Esophagus mucosa (tissue), 1 donor: ENCODE data around the gene PRDM2. TPM values are rescaled to one million over a fixed set of nuclear protein-coding genes. Genes with fewer than 3 reads are reported as not detected.

Experiments used
- ATAC-seq: fragments of 200-7000 bp; cut with Tn5 transposase; one replicate; pipeline ENCODE4 v1.9.1; 2020
- total RNA-seq: library from RNA; stranded (reverse); gene quantifications from one replicate; pipeline ENCODE4 v1.2.4, GENCODE V29; 2023
- donor health status: DM: yes; HTN: yes; CAD: no.

Gene PRDM2
- total RNA-seq, 1 donor from 2014 or later: 24.7 TPM

DNA sequence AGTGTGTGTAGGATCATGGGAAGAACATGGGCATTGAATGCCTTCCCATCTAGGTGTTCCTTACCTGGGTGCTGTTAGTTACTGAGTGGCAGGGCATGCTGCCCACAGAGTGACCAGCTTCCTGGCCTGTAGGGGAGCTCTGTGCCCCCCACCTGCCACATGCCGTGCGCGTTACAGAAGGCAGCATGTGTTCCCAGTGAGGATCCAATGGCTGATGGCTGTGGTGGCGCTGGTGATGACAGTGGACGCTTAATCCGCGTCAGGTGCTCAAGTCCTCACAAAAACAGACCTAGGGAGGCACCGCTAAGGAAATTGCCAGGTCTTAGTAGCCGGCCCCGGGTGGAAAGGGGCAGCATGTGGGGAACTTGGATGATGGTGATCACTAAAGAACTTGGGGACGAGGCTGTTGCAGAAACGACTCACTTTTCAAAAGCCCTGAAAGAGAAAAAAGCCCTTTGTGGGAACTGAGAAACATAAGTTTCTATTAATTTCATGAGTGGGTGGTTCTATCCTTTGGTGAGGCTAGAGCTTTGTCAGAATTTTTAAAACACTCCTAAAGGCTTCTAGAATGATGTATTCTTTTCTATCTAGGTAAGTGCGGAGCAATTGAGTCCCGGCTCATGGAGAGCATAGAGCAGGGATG is 93.2 kb downstream of the PRDM2 start:
- no peak for ATAC-seq

DNA sequence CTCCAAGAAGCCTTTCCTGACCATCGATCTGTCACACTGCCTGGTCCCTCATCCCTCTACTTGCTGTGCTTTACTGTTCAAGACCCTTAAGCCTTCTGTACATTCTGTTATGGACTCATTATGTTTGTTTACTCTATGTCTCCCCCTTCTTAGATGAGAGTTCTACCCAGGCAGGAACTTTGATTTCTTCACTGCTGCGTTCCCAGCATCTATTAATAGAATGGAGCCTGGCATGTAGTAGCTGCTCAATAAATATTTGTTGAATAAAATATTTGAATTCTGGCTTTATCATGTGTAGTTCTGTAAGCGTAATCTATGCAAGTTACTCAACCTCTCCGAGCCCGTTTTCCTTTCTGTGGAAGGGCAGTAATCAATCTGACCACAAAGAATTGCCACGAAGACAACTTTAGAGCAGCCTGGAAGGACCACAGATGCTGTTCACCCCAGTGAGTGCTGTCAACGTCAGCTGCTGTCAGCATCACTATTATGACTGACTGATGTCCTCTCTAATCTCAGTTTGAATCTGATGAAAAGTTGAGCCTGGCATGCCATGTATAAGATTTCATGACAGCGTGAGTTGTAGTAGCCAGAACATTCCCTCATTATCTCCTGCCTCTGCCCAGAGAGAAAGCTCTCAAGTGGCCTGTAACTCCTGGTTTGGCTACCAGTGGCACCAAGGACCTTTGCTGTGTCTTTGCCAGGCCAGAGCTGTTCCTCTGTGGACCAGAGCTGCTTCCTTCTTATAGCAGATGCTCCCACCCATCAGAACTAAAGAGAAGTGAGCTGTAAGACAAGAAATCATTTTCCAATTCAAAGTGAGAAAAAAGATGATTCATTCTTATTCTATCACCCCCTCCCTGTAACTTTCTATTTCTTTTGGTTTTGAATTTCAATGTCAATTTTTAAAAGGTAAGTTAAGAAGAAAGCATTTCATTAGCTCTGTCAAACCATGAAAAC is 94.5 kb downstream of the PRDM2 start:
- ATAC-seq: no peak

DNA sequence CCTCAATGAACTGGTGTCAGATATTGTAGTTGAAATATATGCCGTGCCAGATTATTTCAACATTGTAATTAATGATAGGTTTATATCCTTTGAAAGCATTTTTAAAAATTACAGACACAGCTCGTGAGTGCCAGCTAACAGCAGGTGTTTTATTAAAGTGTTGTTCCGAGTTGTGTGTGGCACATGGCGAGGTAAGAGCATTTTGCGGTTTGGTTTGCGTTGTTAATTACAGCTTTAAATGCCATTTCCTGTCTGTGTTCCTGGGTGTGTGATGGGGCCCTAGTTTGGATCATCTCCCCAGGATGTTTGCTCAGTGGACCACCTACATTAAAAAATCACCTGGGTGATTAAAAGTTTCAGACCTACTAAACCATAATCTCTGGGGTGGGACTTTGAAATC is 97.4 kb downstream of the PRDM2 start:
- ATAC-seq: no peak

DNA sequence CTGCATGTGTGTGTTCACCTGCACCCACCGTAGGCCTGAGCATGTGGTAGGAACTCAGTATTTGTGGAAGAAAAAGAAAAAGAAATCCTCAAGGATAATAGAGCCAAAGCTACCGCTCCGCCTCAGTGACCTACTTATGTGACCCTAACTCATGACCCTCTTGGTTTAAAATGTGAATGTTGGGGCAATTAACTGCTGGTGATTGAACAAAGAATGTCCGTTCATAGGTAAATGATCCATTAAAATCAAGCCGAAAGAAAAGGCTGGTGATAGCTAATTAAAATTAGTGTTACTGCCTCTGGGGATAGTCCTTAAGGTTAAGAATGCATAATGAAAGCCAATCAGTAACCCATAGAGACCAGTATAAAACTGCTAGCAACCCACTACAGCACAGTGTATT is 98.1 kb downstream of the PRDM2 start:
- ATAC-seq: no peak

DNA sequence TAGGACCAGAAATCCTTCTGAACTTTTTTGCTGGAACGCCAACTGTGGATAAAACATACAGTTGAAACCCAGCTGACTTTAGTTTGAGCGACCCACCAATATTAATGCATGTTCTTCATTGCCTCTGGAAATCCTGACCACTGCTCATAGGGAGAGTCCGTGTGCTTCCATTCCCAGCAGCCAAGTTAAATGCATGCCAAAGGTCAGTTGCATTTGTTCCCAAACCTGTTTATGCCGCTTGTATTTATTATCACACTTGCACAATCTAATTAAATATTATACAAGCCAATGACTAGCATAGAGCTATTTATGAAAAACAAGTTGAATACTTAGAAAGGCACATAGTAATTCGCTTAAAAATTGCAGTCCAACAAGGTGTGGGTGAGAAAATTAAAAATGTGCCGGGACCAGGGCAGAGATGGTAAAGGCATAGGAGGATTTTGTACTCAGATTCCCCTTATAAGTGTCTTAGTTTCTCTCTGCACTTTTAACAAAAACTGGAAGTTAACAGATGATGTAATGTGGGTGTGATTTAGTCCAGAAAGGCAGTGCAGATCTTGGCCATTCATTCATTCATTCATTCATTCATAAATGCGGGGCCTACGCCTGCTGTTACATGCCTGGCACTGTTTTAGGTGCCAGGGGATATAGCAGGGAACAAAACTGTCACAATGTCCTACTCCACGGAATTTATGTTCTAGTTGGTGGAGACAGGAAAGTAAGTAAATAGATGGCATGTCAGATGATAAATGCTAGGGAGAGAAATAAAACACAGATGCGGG is 99.7 kb downstream of the PRDM2 start:
- no peak for ATAC-seq

DNA sequence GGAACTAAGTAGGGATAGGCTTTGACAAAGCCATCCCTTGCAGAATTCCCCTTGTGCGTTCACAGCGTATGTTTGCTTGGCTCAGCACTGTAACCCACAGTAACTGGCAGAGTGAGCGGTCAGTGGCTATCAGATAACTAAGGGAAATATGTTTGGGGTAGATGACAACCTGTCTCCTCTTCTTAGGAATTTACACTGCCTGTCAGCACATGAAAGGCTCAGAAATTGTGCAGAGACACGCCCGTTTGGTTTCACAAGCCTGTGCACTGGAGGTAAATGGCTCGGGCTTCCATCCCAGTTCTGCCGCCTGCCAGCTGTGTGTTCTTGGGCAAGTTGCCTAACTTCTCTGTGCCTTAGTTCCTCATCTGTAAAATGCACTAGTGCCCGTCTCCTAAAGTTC is 101.2 kb downstream of the PRDM2 start:
- peak; percentile 70 for ATAC-seq

DNA sequence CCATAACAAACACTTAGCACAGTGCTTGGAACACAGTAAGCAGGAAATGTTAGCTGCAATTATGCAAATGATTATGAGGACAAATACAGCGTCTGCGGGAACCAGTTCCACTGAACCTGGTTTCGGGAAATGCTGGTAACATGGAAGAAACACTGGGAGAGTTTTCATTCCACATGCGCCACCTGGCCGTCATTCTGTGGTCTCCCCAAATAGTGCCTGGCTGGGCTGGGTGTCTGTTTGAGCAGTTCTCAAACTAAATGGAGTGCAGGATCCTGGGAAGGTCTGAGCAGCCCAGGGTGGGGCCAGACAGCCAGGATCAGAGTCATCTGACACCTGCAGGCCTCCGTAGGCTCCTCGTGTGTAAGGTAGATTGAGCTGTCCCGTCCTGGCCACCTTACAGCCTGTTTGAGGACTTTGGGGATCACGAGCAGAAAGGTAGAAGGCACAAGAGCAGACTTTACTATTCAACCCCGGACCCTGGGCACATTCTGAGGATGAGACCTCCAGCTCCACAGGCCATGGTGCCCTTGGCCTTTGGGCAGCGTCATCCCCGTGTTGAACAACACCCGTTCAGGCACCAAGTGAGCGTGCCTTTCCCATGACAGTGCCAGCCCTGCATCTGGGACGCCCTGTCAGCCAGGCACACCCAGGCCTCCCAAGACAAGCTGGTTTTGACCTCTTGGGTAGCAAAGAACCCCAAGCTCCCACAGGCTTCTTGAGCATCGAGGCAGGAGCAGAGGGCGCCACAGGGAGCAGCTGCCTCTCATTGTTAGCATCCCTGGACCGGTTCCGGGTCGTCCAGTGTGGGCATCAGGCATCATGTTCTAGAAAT is 101.9 kb downstream of the PRDM2 start:
- peak; percentile 53 for ATAC-seq

DNA sequence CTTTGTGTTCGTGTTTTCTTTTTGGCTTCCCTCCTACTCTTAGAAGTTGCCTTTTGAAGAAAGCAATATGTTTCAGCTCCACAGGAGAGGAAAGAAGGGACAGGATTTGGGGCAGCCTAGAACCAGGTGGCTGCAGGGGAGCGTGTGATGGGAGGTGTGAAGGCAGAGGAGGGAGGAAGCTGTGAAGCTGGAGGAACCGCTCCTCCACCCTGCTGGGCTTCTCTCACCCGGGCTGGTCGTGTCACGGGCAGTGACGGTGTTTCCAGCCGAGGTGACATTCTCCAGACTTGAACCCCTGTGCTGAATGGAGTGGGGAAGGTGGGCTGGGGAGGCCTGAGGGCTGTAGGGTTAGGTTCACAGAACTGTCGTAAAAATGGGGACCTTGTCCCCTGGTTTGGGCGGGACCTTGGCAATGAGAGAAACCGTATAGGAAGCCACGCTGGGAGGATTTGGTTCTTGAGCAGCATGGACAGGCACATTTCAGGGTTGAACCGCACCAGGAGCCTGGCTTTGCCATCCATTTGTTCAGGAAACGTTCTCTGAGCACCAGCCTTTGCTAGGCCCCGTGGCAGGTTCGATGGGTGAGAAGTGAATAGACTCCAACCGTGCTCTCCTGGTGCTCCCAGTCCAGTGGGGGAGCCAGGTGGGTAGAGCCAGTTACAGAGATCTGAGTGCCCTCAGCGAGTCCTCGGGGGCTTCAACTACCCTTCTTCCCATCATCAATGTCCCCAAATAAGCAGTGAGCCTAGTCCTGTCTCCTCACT is 103.0 kb downstream of the PRDM2 start:
- no peak for ATAC-seq

DNA sequence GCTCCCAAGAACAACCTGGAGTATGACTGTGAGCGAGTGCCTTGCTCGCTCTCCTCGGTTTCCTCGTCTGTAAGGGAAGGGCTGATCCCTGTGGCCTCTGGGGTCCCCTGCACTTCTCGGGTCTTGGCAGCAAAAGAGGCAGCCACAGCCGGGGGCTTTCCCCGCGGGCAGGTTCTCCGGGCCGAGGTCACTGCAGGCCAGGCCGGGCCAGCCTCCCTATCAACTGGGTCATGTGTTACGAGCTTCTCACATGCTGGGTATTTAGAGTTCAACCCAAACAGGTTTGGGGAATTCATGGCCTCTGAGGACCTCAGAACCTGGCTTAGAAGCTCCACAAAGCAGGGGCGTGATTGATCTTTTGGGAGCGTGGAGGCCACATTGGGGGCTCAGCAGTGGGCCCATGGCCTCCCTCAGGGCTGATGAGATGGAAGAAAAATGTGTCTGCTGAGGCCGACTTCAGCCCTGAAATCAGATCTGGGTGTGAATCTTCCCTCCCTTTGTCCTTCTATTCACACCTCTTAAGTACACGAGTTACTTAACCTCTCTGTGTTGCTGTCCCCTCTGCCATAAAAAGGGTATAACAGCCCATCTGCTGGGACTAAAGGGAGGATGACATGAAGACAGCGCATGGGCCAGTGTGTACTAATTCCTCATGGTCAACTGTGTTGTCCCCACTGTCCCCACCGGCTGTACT is 103.7 kb downstream of the PRDM2 start:
- no peak for ATAC-seq

DNA sequence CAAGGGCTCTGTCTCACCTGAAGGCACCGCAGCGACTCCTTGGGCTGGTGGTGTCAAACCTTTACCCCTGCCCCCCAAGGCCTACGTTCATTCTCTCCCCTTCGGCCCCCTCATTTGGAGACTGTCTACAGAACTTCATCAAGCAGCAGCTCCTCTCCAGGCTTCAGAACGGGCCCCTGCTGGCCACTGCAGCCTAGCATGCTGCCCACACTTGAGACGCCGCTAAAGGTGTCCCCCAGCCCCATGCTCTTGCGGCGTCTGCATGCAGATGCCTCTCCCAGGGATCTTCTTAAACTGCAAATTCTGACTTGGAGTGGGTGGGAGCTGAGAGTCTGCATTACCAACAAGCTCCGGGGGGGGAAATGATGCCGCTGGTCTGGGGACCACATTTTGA is 104.2 kb downstream of the PRDM2 start:
- ATAC-seq: no peak

DNA sequence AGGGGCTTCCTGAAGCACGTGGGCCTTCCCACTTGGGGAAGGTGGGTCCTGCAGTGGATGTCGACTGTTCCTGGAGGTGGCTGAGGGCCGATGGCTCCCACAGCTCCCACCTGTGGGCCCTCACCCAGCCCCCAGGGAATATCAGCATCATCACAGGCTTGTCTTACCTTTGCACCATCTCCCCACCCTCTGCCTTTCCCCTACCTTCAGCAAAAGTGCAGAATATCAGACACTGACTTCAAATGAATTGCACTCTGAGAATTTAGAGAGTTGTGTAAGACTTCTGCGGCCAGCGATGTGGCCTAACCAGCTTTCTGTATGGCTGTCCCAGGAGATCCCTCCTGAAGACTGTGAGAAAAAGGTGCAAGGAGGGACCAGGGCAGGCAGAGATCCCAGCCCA is 105.4 kb downstream of the PRDM2 start:
- no peak for ATAC-seq

DNA sequence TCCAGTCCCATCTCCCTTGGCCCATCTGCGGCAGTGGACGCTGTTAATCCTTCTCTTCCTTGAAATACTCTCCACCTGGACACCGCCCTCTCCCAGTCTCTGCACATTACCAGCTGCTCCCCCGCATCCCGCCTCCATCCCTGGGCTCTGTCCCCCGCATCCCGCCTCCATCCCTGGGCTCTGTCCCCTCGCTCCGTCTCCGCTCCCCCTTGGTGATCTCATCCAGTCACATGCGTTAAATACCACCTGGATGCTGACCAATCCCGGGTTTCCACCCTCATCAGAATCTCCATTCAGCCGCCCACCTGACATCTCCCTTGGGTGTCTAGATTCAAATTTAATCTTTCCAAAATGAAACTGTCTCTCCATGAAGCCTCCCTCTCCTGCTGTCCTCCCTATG is 106.1 kb downstream of the PRDM2 start:
- no peak for ATAC-seq

DNA sequence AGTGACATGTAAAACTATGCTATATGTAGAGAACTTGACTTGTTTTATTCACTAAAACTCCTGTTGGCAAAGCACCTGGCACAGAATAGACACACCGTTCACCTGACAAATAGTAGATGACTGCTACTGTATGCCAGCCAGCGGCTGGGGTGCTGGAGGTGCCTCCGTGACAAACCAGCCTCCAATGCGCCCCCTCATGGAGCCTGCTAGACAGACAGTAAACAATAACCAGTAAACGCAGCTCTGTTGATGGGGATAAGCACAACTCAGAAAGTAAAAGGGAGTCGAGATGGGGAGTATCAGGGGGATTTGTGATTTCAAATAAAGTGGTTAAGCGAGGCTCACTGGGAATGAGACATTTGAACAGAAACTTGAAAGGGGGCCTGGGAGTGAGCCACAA is 107.2 kb downstream of the PRDM2 start:
- ATAC-seq: peak; percentile 50

DNA sequence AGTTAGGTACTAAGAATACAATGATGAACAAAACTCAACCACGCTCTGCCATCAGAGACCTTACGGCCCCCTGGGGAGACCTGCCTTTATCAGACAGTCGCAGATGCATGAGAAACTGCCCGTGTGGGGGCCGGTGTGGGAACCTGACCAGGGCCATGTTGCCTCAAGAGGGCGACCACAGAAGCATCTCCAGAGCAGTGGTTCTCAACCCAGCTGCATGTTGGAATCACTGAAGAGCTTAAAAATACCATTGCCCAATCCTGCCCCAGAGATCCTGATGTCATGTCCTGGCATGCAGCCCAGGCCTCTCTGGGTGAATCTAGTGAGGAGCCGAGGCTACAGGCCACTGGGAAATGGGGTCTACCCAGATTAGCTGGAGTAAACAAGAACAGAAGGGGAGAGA is 108.7 kb downstream of the PRDM2 start:
- ATAC-seq: no peak

DNA sequence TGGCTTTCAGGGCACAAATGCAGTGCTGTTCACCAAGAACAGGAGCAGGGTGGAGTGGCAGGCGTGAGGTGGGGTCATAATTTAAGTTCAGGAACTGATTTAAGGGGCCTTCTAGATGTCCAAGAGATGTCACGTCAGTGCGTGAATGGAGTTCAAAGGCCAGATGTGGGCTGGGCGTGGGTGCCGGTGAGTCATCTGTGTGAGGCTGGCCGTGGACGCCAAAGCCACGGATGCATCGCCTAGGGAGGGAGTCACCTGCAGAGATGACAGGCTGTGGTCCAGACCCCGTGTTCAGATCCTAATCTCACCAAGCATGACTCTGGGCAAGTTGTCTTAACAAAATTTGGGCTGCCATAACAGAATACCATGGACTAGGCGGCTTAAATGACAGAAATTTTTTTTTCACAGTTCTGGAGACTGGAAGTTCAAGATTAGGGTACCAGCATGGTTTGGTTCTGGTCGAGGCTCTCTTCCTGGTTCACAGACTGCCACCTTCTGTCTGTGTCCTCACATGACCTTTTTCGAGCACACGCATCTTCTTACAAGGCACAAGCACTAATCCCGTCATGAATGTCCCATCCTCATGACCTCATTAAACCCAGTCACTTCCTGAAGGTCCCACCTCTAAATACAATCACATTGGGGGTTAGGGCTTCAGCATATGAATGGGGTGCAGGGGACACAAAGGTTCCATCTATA is 109.6 kb downstream of the PRDM2 start:
- no peak for ATAC-seq

DNA sequence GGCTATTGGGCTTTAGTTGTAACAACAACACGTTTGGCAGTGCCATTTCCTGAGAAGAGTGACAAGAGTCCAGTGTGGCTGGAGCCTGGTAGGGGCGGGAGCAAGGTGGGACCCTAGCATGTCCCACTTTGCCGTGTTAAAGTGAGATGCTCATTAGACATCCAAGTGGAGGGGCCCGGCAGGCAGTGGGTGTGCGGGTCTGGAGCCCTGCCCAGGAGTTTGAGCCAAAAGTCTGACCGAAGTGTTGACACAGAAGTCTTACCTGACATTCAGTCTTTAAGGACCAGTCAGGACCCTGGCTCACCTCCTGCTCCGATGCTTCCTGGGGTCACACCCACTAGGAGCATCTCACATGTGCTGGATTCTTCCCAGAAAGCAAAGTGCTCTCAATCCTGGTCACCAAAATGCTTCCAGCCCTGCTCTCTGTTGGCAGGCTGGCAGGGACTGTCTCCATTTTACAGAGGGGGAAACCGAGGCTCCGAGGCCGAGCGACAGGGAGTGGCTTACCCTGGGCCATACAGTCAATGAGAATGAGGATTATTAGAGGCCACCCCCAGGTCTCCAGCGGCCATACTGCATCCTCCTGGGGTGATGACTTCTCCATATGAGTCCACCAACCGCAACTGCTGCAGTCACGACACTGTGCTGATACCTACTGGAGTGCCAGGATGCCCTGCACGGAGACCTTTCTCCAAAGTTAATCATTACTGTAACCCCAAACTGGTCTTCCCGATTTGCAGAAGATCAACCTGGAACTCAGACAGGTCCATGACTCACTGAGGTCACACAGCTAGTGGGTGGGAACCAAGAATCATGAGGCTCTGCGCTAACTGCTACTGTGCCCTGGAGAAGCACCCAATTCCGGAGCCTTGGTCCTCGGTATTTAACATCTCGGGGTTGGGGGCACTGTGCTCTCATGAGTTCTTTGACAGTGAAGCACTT is 112.7 kb downstream of the PRDM2 start:
- ATAC-seq: peak; percentile 54

DNA sequence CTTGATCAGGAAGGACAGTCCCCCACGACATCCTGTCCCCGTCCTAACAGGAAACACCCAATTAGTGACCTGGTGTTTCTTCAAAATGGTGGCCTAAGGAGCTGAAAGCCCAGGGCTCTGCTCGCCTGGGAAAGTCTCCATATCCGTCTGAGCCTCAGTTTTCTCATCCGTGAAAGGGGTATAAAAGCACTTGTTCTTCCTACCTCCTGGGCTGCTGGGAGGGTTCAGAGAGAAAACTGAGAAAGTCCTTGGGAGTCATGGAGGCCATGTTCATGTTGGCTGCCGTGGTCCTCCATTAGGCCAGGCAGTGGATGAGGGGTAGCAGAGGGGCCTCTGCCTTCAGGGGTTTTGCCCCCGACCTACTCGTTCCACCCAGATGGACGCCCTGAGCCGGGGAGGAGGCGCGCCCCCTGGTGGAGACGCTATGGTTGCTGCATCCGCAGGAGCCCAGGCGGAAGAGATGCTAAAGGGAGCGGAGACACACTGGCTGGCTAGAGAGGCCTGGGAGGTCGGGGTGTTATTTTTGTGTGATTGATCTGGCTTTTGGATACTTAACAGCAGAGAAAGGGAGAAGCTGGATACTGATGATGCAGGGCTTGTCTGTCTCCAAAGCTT is 113.5 kb downstream of the PRDM2 start:
- ATAC-seq: no peak

DNA sequence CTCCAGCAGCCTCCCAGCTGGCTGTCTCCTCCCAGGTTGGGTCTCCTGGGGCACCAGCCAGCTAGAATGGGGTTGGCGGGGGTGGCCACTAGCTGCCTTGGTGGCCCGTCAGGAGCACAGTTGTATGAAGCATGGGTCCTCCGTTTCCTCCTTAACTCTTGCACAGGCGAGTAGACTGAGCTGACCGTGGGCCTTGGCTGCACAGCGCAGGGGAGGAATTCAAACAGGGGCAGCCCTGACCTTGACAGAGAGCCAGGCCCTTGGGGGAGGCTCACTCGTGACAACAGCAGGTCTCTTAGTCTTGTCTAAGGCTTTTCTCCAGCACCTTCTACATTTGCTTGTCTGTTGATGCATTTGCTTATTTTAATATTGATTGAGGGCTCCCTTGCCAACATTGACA is 114.1 kb downstream of the PRDM2 start:
- ATAC-seq: no peak
